ENCODE results near the gene CACNA1C.

DNA sequence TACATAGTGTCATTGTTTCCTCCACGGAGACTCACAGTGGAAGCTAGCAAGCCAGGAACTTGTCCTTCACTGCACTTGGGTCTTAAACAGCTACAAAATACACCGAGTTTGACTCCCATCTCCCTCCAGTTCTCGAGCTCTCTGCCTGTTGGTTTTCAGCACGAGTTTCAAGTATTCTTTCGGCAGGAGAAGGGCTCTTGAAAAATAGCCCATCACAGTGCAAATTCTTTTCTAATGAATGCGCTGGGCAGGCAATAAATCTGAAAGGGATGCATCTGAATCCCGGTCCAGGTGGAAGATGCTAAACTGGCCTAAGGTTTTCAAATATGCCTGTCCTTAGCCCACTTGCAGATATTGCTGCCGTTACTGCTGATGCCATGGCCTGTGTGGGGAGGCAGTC lies 173.9 kb downstream of the CACNA1C start:
- TF ChIP-seq, protein P1, sequence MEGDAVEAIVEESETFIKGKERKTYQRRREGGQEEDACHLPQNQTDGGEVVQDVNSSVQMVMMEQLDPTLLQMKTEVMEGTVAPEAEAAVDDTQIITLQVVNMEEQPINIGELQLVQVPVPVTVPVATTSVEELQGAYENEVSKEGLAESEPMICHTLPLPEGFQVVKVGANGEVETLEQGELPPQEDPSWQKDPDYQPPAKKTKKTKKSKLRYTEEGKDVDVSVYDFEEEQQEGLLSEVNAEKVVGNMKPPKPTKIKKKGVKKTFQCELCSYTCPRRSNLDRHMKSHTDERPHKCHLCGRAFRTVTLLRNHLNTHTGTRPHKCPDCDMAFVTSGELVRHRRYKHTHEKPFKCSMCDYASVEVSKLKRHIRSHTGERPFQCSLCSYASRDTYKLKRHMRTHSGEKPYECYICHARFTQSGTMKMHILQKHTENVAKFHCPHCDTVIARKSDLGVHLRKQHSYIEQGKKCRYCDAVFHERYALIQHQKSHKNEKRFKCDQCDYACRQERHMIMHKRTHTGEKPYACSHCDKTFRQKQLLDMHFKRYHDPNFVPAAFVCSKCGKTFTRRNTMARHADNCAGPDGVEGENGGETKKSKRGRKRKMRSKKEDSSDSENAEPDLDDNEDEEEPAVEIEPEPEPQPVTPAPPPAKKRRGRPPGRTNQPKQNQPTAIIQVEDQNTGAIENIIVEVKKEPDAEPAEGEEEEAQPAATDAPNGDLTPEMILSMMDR (IDR thresholded peaks at IDR 0.05), result no peak
- TF ChIP-seq POLR2A (IDR thresholded peaks at IDR 0.05), result no peak
